Lower lobe of right lung (tissue), 2 donors: ENCODE results near the gene GTF3C2. TPM values are rescaled to one million over a fixed set of nuclear protein-coding genes. Genes with fewer than 3 reads are reported as not detected.
"Not testable (repeated sequence)": the region's sequence is repeated elsewhere in the genome, so short reads cannot be mapped to it uniquely, and the experiment has no call there.

Source experiments
- ATAC-seq, 2 donors: fragments of 200-7000 bp; cut with Tn5 transposase; one replicate each; pipeline ENCODE4 v1.9.1; 2020 to 2022; ENCODE audit warnings: mild to moderate bottlenecking in 2 of 2, moderate library complexity in 2 of 2
- DNase-seq: peaks from one replicate; pipeline ENCODE4 v3.0.0-alpha.2; 2020
- H3K27ac ChIP-seq: fragments of 200-600 bp; one replicate; pipeline ENCODE4 v1.8.0; 2022
- H3K27me3 ChIP-seq: fragments of 200-600 bp; one replicate; pipeline ENCODE4 v1.8.0; 2022; ENCODE audit warnings: low read depth
- H3K36me3 ChIP-seq: fragments of 200-600 bp; one replicate; pipeline ENCODE4 v1.8.0; 2022; ENCODE audit warnings: mild to moderate bottlenecking
- H3K4me1 ChIP-seq: fragments of 200-600 bp; one replicate; pipeline ENCODE4 v1.8.0; 2022
- H3K4me3 ChIP-seq: fragments of 200-600 bp; one replicate; pipeline ENCODE4 v1.8.0; 2022; ENCODE audit warnings: mild to moderate bottlenecking
- H3K9me3 ChIP-seq: fragments of 200-600 bp; one replicate; pipeline ENCODE4 v1.8.0; 2022
- CTCF ChIP-seq: fragments of 200-600 bp; IDR thresholded peaks from one replicate; pipeline ENCODE4 v1.8.0; 2022; ENCODE audit warnings: antibody characterized with exemption, mild to moderate bottlenecking
- intact Hi-C: fragments of 100-400 bp; cut with DNase I; formaldehyde crosslinking; loops from one replicate; pipeline ENCODE4 v1.11.0; 2022
- total RNA-seq: library from RNA; stranded (reverse); fragmentation: NEBNext Ultra II Directional; extraction: Animal tissue kit (Norgen Biotek cat#: 25700); gene quantifications from one replicate; pipeline ENCODE4 v1.2.1, GENCODE V29; 2021
- donor health status: DM: no; HTN: yes; CAD: no; lungs with severe emphysema.

Gene GTF3C2
- total RNA-seq, 1 donor from 2014 or later: 56.4 TPM

DNA sequence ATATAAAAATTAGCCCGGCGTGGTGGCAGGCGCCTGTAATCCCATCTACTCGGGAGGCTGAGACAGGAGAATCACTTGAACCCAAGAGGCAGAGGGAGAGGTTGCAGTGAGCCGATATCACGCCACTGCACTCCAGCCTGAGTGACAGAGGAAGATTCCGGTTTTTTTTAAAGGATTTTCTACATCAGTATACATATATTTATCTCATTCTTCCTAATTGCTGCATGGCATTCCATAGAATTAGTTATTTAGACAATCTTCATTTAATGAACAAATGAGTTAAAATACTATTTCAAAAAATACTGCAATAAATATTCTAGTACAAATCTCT, 2.0 kb downstream of the GTF3C2 start:
- intact Hi-C loops: no loop called here
- no peak for DNase-seq
- ATAC-seq: no peak
- Histone ChIP-seq H3K27ac (no peak overlapping the region), H3K4me3 (no peak overlapping the region), H3K9me3 (no peaks in the 10 kb centered on the region), H3K27me3 (no peaks in the 10 kb centered on the region), H3K4me1 (peaks cover 43% of the 10 kb centered on the region), H3K36me3 (peaks cover 11% of the 10 kb centered on the region)
- no peak for TF ChIP-seq CTCF

DNA sequence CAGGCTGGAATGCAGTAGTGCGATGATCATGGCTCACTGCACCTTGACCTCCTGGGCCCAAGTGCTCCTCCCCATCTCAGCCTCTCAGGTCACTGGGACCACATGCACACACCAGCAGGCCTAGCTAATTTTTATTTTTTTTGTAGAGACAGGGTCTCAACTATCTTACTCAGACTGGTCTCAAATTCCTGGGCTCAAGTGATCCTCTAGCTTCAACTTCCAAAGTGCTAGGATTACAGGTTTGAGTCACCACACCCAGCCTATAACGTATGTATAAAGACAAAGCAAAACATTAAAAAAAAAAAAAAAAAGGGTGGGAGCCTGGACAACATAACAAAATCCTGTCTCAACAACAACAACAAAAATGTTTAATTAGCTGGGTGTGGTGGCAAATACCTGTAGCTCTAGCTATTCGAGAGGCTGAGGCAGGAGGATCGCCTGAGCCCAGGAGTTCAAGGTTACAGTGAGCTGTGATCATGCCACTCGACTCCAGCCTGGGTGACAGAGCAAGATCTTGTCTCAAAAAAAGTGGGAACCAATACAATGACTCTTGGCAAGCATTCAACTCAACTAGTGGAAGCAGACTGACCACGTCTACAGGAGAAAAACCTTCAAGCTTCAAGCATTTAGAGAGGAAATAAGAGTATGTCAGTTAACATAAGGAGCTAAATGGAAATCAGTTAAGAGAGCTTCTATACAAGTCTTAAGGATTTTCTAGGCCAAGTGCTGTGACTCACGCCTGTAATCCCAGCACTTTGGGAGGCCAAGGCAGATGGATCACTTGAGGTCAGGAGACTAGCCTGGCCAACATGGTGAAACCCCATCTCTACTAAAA, 2.6 kb downstream of the GTF3C2 start:
- Histone ChIP-seq H3K27ac (no peak overlapping the region), H3K9me3 (no peaks in the 10 kb centered on the region), H3K27me3 (no peaks in the 10 kb centered on the region), H3K4me3 (no peak overlapping the region), H3K36me3 (peaks cover 11% of the 10 kb centered on the region), H3K4me1 (peaks cover 43% of the 10 kb centered on the region)
- no peak for TF ChIP-seq CTCF
- no peak for ATAC-seq
- DNase-seq: no peak
- intact Hi-C loops: no loop called here

DNA sequence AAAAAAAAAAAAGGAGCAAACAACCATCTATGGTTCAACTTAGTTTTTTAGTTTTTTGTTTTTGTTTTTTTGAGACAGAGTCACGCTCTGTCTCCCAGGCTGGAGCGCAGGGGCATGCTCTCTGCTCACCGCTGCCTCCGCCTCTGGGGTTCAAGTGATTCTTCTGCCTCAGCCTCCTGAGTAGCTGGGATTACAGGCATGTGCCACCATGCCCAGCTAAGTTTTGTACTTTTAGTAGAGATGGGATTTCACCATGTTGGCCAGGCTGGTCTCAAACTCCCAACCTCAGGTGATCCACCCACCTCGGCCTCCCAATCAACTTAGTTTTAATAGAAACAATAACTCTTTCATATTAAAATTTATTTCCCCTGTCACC, 3.2 kb downstream of the GTF3C2 start:
- H3K9me3 ChIP-seq, H3K27ac ChIP-seq, ATAC-seq, intact Hi-C loops, H3K27me3 ChIP-seq, DNase-seq, H3K4me3 ChIP-seq: not testable (repeated sequence)
- Histone ChIP-seq H3K4me1 (peaks cover 42% of the 10 kb centered on the region), H3K36me3 (peaks cover 11% of the 10 kb centered on the region)

- no peaks in the 10 kb centered on the region for H3K9me3 ChIP-seq
- H3K4me1 ChIP-seq: peaks cover 36% of the 10 kb centered on the region
- intact Hi-C loops: no loop called here
- H3K4me3 ChIP-seq: no peak overlapping the region
- no peak for TF ChIP-seq CTCF
- H3K27me3 ChIP-seq: no peaks in the 10 kb centered on the region
- H3K36me3 ChIP-seq: peaks cover 19% of the 10 kb centered on the region
- no peak overlapping the region for H3K27ac ChIP-seq
- no peak for ATAC-seq
- no peak for DNase-seq
These were observed 4.6 kb downstream of the GTF3C2 start for GRCh38 chr2:27351802-27352598.

GRCh38 chr2:27350106-27350693, 6.4 kb downstream of the GTF3C2 start:
- no peak for ATAC-seq
- Histone ChIP-seq H3K4me1 (peaks cover 29% of the 10 kb centered on the region), H3K36me3 (peaks cover 19% of the 10 kb centered on the region), H3K27ac (no peak overlapping the region), H3K9me3 (no peaks in the 10 kb centered on the region), H3K4me3 (no peak overlapping the region), H3K27me3 (no peaks in the 10 kb centered on the region)
- no peak for TF ChIP-seq CTCF
- intact Hi-C loops: no loop called here
- DNase-seq: no peak
